ENCODE results near the gene WWOX. TPM values are rescaled to one million over a fixed set of nuclear protein-coding genes. Genes with fewer than 3 reads are reported as not detected.
A peak's percentile ranks its signal among the peaks of the same experiment; 100 is the strongest.

WWOX gene
- polyA plus RNA-seq (2011; rRNA removed) (12.9 and 16.0 TPM in 2 replicates), polyA plus RNA-seq (2017; fragmentation: RNase III; extraction: RNeasy Plus Mini Kit Qiagen cat#74134 plus additional on column Dnase treatment) (17.2 to 18.3 TPM (median 17.5 TPM) in 3 replicates), polyA minus RNA-seq (2011; rRNA and poly(A)+ RNA removed) (16.0 and 23.9 TPM in 2 replicates)
- polyA plus RNA-seq (2012; cell fraction: cytosol; rRNA removed): 12.2 and 13.7 TPM in 2 replicates
- 6.6 and 13.1 TPM in 2 replicates for polyA plus RNA-seq (2012; cell fraction: nucleus; rRNA removed)

GRCh38 chr16:78099271-78100111 lies at the start of gene WWOX:
Gene WWOX (plus strand): TSS chr16:78099654.
- H3K9me3 ChIP-seq: no peaks in the 10 kb centered on the region
- peak within 1 kb of the TSS; percentile 83 for H3K4me3 ChIP-seq
- DNase-seq (ENCODE audit: low read depth in 1 of 2, low spot score in 1 of 2) (peak; percentile 89 to 97), ATAC-seq (peak; percentile 95 to 97), FAIRE-seq (no peak)
- peaks cover 7% of the 10 kb centered on the region for H3K4me1 ChIP-seq
- ChIA-PET CTCF (interaction anchor here (0.5 to 2.0 kb wide), 23 partner anchors 9 to 1503 kb away, joined by 3 to 12 read pairs (median 4); no protein-coding TSS in a partner anchor), POLR2A (interaction anchor here (0.6 to 1.6 kb wide), 3 partner anchors 10 to 1848 kb away, joined by 3 read pairs; no protein-coding TSS in a partner anchor)
- peak within 1 kb of the TSS; percentile 93 for H3K4me2 ChIP-seq
- WGBS (ENCODE audit: missing lambda C conversion rate): under 1% methylated on average over 39 of the region's 84 CpGs
- peak; percentile 72 for TF ChIP-seq SMC3 (IDR thresholded peaks at IDR 0.05)
- no peak for TF ChIP-seq MAFK (IDR thresholded peaks at IDR 0.05; ENCODE audit: partially characterized antibody)
- no peak for TF ChIP-seq MAZ (IDR thresholded peaks at IDR 0.05; ENCODE audit: borderline replicate concordance, low read depth, low read length)
- peak; percentile 84 for TF ChIP-seq CHD2 (IDR thresholded peaks at IDR 0.05; ENCODE audit: low read length, partially characterized antibody)
- TF ChIP-seq JUN (IDR thresholded peaks at IDR 0.05): peak; percentile 20 to 72; a peak in 2 of 5 replicates
- peak; percentile 76; the same call in 1 of the 2 replicates for TF ChIP-seq MYC (IDR thresholded peaks at IDR 0.05; ENCODE audit: borderline replicate concordance, low read length)
- no peak for TF ChIP-seq TP53 (CRISPR knock-in tag; IDR thresholded peaks at IDR 0.05)
- TF ChIP-seq PBX3 (IDR thresholded peaks at IDR 0.05): 0 out of 2 replicates have a peak, but pooled peaks have one; percentile 4
- peak; percentile 90 for TF ChIP-seq PHF8 (IDR thresholded peaks at IDR 0.05; ENCODE audit: borderline replicate concordance, low read depth)
- no peak for TF ChIP-seq HDAC2 (IDR thresholded peaks at IDR 0.05)
- 0 out of 2 replicates have a peak, but pooled peaks have one; percentile 66 for TF ChIP-seq HMGXB4 (CRISPR knock-in tag; IDR thresholded peaks at IDR 0.05; ENCODE audit: borderline replicate concordance)
- TF ChIP-seq RAD21 (conservative IDR thresholded peaks at IDR 0.05 in 1 of 2, IDR thresholded peaks at IDR 0.05 in 1 of 2): peak; percentile 23 to 50
- peak; percentile 84 for TF ChIP-seq RFX5 (IDR thresholded peaks at IDR 0.05)
- 0 out of 2 replicates have a peak, but pooled peaks have one; percentile 34 for TF ChIP-seq E2F6 (IDR thresholded peaks at IDR 0.05; ENCODE audit: borderline replicate concordance, low read depth)
- TF ChIP-seq REST (IDR thresholded peaks at IDR 0.05): peak; percentile 87
- TF ChIP-seq POLR2A (IDR thresholded peaks at IDR 0.05; ENCODE audit: low read length): peak; percentile 67
- peak; percentile 85 for TF ChIP-seq CTCF (IDR thresholded peaks at IDR 0.05)
- TF ChIP-seq MAX (IDR thresholded peaks at IDR 0.05): peak; percentile 58
- H3K27ac ChIP-seq: peak within 1 kb of the TSS; percentile 79 to 89
